Motor neuron (in vitro differentiated cells): ENCODE measurements around the gene MATN4. TPM values are rescaled to one million over a fixed set of nuclear protein-coding genes. Genes with fewer than 3 reads are reported as not detected.

Experiments
- ATAC-seq, 8 experiments: fragments of 200-7000 bp; cut with Tn5 transposase; replicated peaks in 6 of 8; 2 replicates each; pipeline ENCODE4 v1.8.0; 2021; ENCODE audit warnings: mild to moderate bottlenecking in 8 of 8, moderate library complexity in 8 of 8
- H3K27ac ChIP-seq, 2 donors: fragments of 250-450 bp; sonication (Bioruptor Pico); 2 replicates each; pipeline ENCODE4 v1.9.0; 2021; ENCODE audit warnings: antibody characterized with exemption in 2 of 2, mild to moderate bottlenecking in 2 of 2, moderate library complexity in 1 of 2
- H3K4me1 ChIP-seq, 2 donors: fragments of 250-450 bp; sonication (Bioruptor Pico); replicated peaks in 1 of 2; 2 replicates each; pipeline ENCODE4 v1.6.1; 2021; ENCODE audit warnings: antibody characterized with exemption in 2 of 2, mild to moderate bottlenecking in 2 of 2, moderate library complexity in 1 of 2
- H3K4me3 ChIP-seq, 5 donors: fragments of 250-450 bp; sonication (Bioruptor Pico); 2 replicates each; pipeline ENCODE4 v1.9.0; 2021; ENCODE audit warnings: antibody characterized with exemption in 5 of 5, mild to moderate bottlenecking in 5 of 5, moderate library complexity in 4 of 5
- WGBS, 10 experiments: fragments of 450-650 bp; shearing (Covaris generic); methylation state at CpG; one replicate each; pipeline ENCODE4 v1.0.0; 2022; 5-methylcytosine and 5-hydroxymethylcytosine counted together
- in situ Hi-C, 9 experiments: fragments of 400-800 bp; cut with MboI; loops; one replicate each; pipeline ENCODE4 v1.15.0; 2021; ENCODE audit warnings: low sequenced_read_pairs in 9 of 9, low pct_unique_long_range_greater_than_20kb in 2 of 9; ENCODE audit not compliant: unreplicated experiment in 9 of 9
- total RNA-seq, 8 experiments: library from RNA; unstranded; fragments of 300-600 nt; gene quantifications; 2 replicates each; pipeline versions ENCODE4 v1.2.3 to v1.2.4, GENCODE V29; 2022

The MATN4 gene
- total RNA-seq, 8 experiments from 2014 or later = 0.08 to 0.31 (median 0.20) TPM; not detected in 4

DNA sequence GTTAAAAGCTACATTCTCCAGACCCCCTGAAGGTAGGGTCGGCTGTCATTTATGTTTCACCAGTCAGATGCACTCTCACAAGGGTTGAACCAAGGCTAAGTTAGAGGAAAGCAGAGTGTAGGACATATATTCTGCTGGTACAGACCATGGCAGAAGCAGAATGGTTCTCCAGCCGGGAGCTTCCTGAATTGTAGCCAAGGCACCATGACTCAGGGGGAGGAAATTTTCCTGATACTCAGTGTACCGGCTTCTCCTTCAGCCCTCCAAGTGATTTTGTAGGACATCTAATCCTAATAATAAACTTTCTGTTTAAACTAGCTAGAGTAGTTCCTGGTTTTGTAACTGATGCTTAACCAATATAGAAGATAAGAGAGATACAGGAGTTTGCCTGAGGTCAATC lies 39.6 kb downstream of the MATN4 start:
- ATAC-seq = no peak
- H3K4me3 ChIP-seq = no peak overlapping the region
- 33 to 100% (median 85%) methylated on average over 1 to 2 of the region's 3 CpGs; no CpG with 5 or more reads in 3 of the 10 experiments for WGBS, 10 experiments
- in situ Hi-C loops = no loop called here
- H3K27ac ChIP-seq = no peak overlapping the region
- no peaks in the 10 kb centered on the region for H3K4me1 ChIP-seq

DNA sequence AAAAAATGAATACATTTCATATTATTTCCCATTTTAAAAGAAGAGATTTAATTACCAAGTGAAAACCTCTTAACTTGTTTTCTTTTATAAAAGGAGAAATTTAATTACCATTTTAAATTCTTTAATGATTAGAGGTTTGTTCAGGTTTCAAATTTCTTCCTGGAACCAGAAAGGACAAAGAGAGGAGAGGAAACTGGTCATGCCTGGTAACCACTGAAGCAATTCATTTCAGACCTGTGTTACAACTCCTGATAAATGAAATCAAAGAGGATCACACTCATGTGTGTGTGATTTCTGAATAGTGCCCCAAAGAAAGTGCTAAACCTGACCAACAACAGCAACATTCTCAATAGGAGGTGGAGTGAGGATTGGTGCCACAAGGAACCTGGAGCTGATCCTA lies 41.1 kb downstream of the MATN4 start:
- Histone ChIP-seq H3K4me1 (no peaks in the 10 kb centered on the region), H3K4me3 (no peak overlapping the region), H3K27ac (no peak overlapping the region)
- no peak for ATAC-seq
- in situ Hi-C loops = no loop called here

- Histone ChIP-seq H3K4me3 (no peak overlapping the region), H3K27ac (no peak overlapping the region), H3K4me1 (peaks cover 6 to 7% of the 10 kb centered on the region in 2 donors)
- WGBS, 10 experiments = 7 to 100% (median 79%) methylated on average over 2 to 3 of the region's 3 CpGs
- in situ Hi-C loops = no loop called here
- peak in 2 of 8 experiments; percentile 68 to 86 for ATAC-seq
These were observed 44.4 kb downstream of the MATN4 start for GRCh38 chr20:45263556-45264266.

- WGBS, 10 experiments = 0 to 19% (median 5%) methylated on average over 1 to 2 of the region's 2 CpGs; no CpG with 5 or more reads in 3 of the 10 experiments
- in situ Hi-C loops = no loop called here
- ATAC-seq = peak in 5 of 8 experiments; percentile 21 to 57 (median 50)
- Histone ChIP-seq H3K4me1 (peaks cover 21% of the 10 kb centered on the region in 2 donors), H3K4me3 (no peak overlapping the region), H3K27ac (peak overlapping the region; percentile 21 to 47)
These were observed 49.4 kb downstream of the MATN4 start for GRCh38 chr20:45258664-45259063.

DNA sequence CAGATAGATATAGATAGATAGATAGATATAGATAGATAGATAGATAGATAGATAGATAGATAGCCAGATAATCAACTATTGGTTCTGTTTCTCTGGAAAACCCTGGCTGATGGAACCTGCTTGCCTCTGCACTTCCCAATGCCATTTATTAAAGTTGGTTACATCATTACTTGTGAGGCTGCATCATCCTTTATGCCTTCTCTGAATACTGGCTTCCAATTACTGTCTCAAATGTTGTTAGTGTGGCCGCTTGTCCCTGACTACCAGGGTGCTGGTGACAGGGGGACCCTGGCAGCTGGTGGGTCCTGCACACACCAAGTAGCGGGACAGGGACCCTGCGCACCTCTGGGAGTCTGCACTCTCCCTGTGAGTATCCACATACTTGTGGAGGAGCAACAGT lies 49.8 kb downstream of the MATN4 start:
- peaks cover 21% of the 10 kb centered on the region in 2 donors for H3K4me1 ChIP-seq
- H3K4me3 ChIP-seq = no peak overlapping the region
- H3K27ac ChIP-seq = peak overlapping the region; percentile 21 to 47
- in situ Hi-C loops = no loop called here
- 14 to 89% (median 69%) methylated on average over 1 to 3 of the region's 3 CpGs; no CpG with 5 or more reads in 3 of the 10 experiments for WGBS, 10 experiments
- ATAC-seq = peak in 5 of 8 experiments; percentile 61 to 97 (median 89)

- in situ Hi-C loops = no loop called here
- H3K27ac ChIP-seq = peak overlapping the region in 1 of 2 donors; percentile 42
- peak in 3 of 8 experiments; percentile 15 to 26 (median 24) for ATAC-seq
- H3K4me1 ChIP-seq = peaks cover 21% of the 10 kb centered on the region in 2 donors
- no peak overlapping the region for H3K4me3 ChIP-seq
- WGBS, 10 experiments = 30 to 94% (median 68%) methylated on average over 2 to 7 of the region's 7 CpGs; no CpG with 5 or more reads in 2 of the 10 experiments
These were observed 50.4 kb downstream of the MATN4 start for GRCh38 chr20:45257711-45258110.

DNA sequence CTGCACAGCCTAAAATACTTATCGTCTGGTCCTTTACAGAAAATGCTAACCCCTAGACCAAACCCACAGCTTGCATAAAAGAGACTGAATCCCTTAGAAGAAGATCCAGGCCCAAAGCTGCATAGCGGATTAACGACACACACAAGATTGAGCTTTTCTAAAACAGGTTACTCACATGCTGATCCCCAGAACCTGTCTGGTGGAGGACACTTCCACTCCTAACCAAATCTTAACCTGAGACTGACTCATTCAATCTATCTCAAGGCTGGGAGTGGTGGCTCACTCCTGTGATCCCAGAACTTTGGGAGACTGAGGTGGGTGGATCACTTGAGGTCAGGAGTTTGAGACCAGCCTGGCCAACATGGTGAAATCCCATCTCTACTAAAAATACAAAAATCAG lies 50.9 kb downstream of the MATN4 start:
- H3K4me1 ChIP-seq = peaks cover 21% of the 10 kb centered on the region in 2 donors
- in situ Hi-C loops = no loop called here
- H3K4me3 ChIP-seq = no peak overlapping the region
- H3K27ac ChIP-seq = no peak overlapping the region
- ATAC-seq = no peak
- WGBS, 10 experiments = 80 to 100% (median 86%) methylated on average over 1 to 3 of the region's 3 CpGs; no CpG with 5 or more reads in 4 of the 10 experiments

DNA sequence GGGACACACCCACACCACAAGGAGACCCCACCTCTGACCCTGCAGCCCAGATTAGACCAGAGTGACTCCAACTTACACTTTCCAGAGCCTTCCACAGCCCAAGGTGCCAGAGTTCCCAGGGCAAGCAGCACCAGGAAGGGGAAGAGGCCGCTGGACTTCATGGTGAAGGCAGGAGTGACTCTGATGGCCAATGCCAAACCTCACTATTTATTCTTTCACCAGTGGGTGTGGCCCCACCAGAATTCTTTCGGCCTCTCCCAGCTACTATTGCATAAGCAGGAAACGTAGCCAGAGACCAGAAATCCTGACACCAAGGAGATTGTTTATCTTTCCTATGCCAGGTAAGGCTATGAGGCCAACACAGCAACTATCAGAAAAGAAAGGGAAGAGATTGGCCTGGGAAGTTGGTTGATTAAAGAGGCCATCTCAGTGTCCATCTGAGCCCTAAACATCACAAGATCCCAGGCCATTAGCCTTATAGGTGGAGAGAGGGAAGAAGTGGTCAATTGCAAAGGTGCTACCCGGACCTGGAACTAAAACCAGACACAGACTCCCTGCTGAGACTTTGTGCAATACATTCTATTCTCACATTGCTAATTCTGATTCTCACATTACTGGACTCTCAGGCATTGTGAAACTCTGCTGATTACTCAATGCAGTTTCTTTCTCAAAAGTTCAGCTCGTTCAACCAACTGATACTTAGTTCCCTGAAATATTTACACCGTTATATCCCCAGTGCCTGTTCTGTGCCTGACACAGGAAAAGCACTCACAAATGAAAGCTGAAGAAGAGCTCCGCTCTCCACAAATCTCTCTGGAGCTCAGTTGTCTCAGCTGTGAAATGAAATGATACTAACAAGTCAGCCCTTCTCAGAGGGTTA lies 53.5 kb downstream of the MATN4 start, which contains the start of gene SLPI:
TSS of gene SLPI (minus strand) at position 182 of the 880 bp plus-strand sequence. CDS start at position 161, 21 bp downstream.
- no peak within 1 kb of the TSS for H3K27ac ChIP-seq
- peak in 3 of 8 experiments; percentile 83 to 88 (median 88) for ATAC-seq
- WGBS, 10 experiments = 0 to 100% (median 77%) methylated on average over 1 to 5 of the region's 7 CpGs
- in situ Hi-C loops = no loop called here
- H3K4me3 ChIP-seq = no peak within 1 kb of the TSS
- H3K4me1 ChIP-seq = peaks cover 21% of the 10 kb centered on the region in 2 donors

DNA sequence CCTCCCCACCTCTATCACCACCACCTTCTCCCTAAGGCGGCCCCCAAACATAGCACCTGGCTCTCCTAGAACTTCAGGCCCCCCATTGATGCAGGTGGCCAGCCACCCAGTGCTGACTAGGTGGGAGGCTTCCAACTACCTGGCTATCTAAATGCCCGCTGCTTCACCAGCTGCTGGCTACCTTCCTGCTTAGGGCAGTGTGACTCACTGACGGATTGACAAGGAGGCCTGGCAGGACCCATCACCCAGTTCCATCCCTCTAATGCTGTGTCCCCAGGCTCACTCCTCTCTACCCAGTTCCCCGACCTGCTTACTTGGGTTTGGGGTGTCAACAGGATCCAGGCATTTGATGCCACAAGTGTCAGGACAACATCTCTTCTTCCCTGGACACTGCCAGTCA lies 54.8 kb downstream of the MATN4 start:
- Histone ChIP-seq H3K4me3 (no peak overlapping the region), H3K27ac (no peak overlapping the region), H3K4me1 (peaks cover 9 to 11% of the 10 kb centered on the region in 2 donors)
- WGBS, 10 experiments = 0 to 80% methylated on average over 1 of the region's 4 CpGs; no CpG with 5 or more reads in 8 of the 10 experiments
- no peak for ATAC-seq
- in situ Hi-C loops = no loop called here

GRCh38 chr20:45251884-45252560 lies 56.1 kb downstream of the MATN4 start:
- peaks cover 0 to 4% of the 10 kb centered on the region in 2 donors for H3K4me1 ChIP-seq
- no peak overlapping the region for H3K27ac ChIP-seq
- WGBS, 10 experiments = 0 to 94% (median 80%) methylated on average over 1 to 4 of the region's 5 CpGs; no CpG with 5 or more reads in 1 of the 10 experiments
- H3K4me3 ChIP-seq = no peak overlapping the region
- in situ Hi-C loops = no loop called here
- no peak for ATAC-seq

- no peak overlapping the region for H3K4me3 ChIP-seq
- in situ Hi-C loops = no loop called here
- H3K4me1 ChIP-seq = no peaks in the 10 kb centered on the region
- H3K27ac ChIP-seq = no peak overlapping the region
- ATAC-seq = no peak
These were observed 59.5 kb downstream of the MATN4 start for GRCh38 chr20:45248609-45249008.

GRCh38 chr20:45247865-45248264 lies 60.2 kb downstream of the MATN4 start:
- H3K27ac ChIP-seq = no peak overlapping the region
- WGBS, 10 experiments = 25 to 100% (median 100%) methylated on average over 1 of the region's 1 CpG; no CpG with 5 or more reads in 4 of the 10 experiments
- in situ Hi-C loops = no loop called here
- no peak overlapping the region for H3K4me3 ChIP-seq
- no peaks in the 10 kb centered on the region for H3K4me1 ChIP-seq
- ATAC-seq = peak in 1 of 8 experiments; percentile 36

- no peak overlapping the region for H3K4me3 ChIP-seq
- ATAC-seq = no peak
- WGBS, 10 experiments = 40 to 100% (median 74%) methylated on average over 1 to 6 of the region's 6 CpGs; no CpG with 5 or more reads in 1 of the 10 experiments
- in situ Hi-C loops = no loop called here
- H3K27ac ChIP-seq = no peak overlapping the region
- H3K4me1 ChIP-seq = no peaks in the 10 kb centered on the region
These were observed 62.0 kb downstream of the MATN4 start for GRCh38 chr20:45246109-45246508.
